HepG2 (cell line): Measurements from ENCODE around the gene OARD1. TPM values are rescaled to one million over a fixed set of nuclear protein-coding genes. Genes with fewer than 3 reads are reported as not detected.

Experiments used
- ATF7-NPFF ChIP-seq: sonication (generic); formaldehyde crosslinking; IDR thresholded peaks from 2 replicates; pipeline ENCODE4 v1.8.1; 2023; ENCODE audit warnings: mild to moderate bottlenecking, low read depth, missing genetic modification reagents, moderate library complexity
- GLI4 ChIP-seq: sonication (generic); formaldehyde crosslinking; IDR thresholded peaks from 2 replicates; pipeline ENCODE4 v1.5.1; 2020; ENCODE audit warnings: missing genetic modification reagents, mild to moderate bottlenecking, moderate library complexity, borderline replicate concordance
- HOXA7 ChIP-seq: sonication (generic); formaldehyde crosslinking; IDR thresholded peaks from 2 replicates; pipeline ENCODE4 v1.8.1; 2022; ENCODE audit warnings: mild to moderate bottlenecking, missing genetic modification reagents, moderate library complexity
- KAT7 ChIP-seq: IDR thresholded peaks from 2 replicates; pipeline ENCODE4 v1.6.1; 2018; ENCODE audit warnings: borderline replicate concordance, missing compliant biosample characterization
- MLLT10 ChIP-seq: sonication (generic); formaldehyde crosslinking; IDR thresholded peaks from 2 replicates; pipeline ENCODE4 v1.4.0; 2020; ENCODE audit warnings: missing genetic modification reagents
- PRMT3 ChIP-seq: sonication (generic); formaldehyde crosslinking; IDR thresholded peaks from 2 replicates; pipeline ENCODE4 v1.8.1; 2022; ENCODE audit warnings: low read depth, mild to moderate bottlenecking, moderate library complexity, missing genetic modification reagents, borderline replicate concordance
- RBAK ChIP-seq: sonication (generic); formaldehyde crosslinking; IDR thresholded peaks from 2 replicates; pipeline ENCODE4 v1.5.1; 2020; ENCODE audit warnings: mild to moderate bottlenecking, missing genetic modification reagents
- RORA ChIP-seq: sonication (generic); formaldehyde crosslinking; IDR thresholded peaks from 2 replicates; pipeline ENCODE4 v1.5.0; 2020; ENCODE audit warnings: mild to moderate bottlenecking, missing genetic modification reagents, moderate library complexity
- SETDB1 ChIP-seq: sonication (generic); formaldehyde crosslinking; IDR thresholded peaks from 2 replicates; pipeline ENCODE4 v1.5.1; 2020; ENCODE audit warnings: missing genetic modification reagents, mild to moderate bottlenecking, borderline replicate concordance
- SOX6 ChIP-seq, 2 experiments: fragments of 450-650 bp in 1 of 2; sonication (generic) in 1 of 2; formaldehyde crosslinking in 1 of 2; IDR thresholded peaks; 2 replicates each; pipeline versions ENCODE4 v1.4.0 to v1.6.1; 2017 to 2020; ENCODE audit warnings: antibody characterized with exemption in 1 of 2, mild to moderate bottlenecking in 1 of 2, missing genetic modification reagents in 1 of 2
- TEAD3 ChIP-seq: optimal IDR thresholded peaks from 2 replicates; pipeline ENCODE3; 2016; ENCODE audit warnings: borderline replicate concordance
- TRIM24 ChIP-seq: sonication (generic); formaldehyde crosslinking; IDR thresholded peaks from 2 replicates; pipeline ENCODE4 v1.8.0; 2022; ENCODE audit warnings: mild to moderate bottlenecking, missing genetic modification reagents
- ZBTB37 ChIP-seq: sonication (generic); formaldehyde crosslinking; IDR thresholded peaks from 2 replicates; pipeline ENCODE4 v1.4.0; 2020; ENCODE audit warnings: mild to moderate bottlenecking, missing genetic modification reagents
- ZFP37 ChIP-seq: sonication (generic); formaldehyde crosslinking; IDR thresholded peaks from 2 replicates; pipeline ENCODE4 v1.4.0; 2020; ENCODE audit warnings: missing genetic modification reagents, borderline replicate concordance
- ZNF234 ChIP-seq: sonication (generic); formaldehyde crosslinking; conservative IDR thresholded peaks from 2 replicates; pipeline ENCODE4 v1.5.1; 2020; ENCODE audit warnings: mild to moderate bottlenecking, missing genetic modification reagents
- ZNF282 ChIP-seq: fragments of 450-650 bp; IDR thresholded peaks from 2 replicates; pipeline ENCODE4 v1.6.1; 2018; ENCODE audit not compliant: partially characterized antibody
- ZNF543 ChIP-seq: sonication (generic); formaldehyde crosslinking; IDR thresholded peaks from 2 replicates; pipeline ENCODE4 v1.4.0; 2020; ENCODE audit warnings: mild to moderate bottlenecking, missing genetic modification reagents
- ZNF629 ChIP-seq: sonication (generic); formaldehyde crosslinking; conservative IDR thresholded peaks from 2 replicates; pipeline ENCODE4 v1.5.0; 2020; ENCODE audit warnings: missing genetic modification reagents
- ZNF816 ChIP-seq: sonication (generic); formaldehyde crosslinking; IDR thresholded peaks from 2 replicates; pipeline ENCODE4 v1.8.0; 2022; ENCODE audit warnings: missing genetic modification reagents, mild to moderate bottlenecking, borderline replicate concordance
- ZNF839 ChIP-seq: sonication (generic); formaldehyde crosslinking; IDR thresholded peaks from 2 replicates; pipeline ENCODE4 v1.4.0; 2020; ENCODE audit warnings: missing genetic modification reagents, mild to moderate bottlenecking, borderline replicate concordance
- polyA plus RNA-seq, 8 experiments: library from polyadenylated mRNA; depleted of rRNA in 3 of 8; stranded (reverse) in 7 of 8; unstranded in 1 of 8; fragments of >200 nt; fragmentation: Illumina TruSeq in 4 of 8; extraction: Trizol in 4 of 8; gene quantifications; 2 replicates each; pipeline versions ENCODE4 v1.2.1 to v1.2.3, GENCODE V29; 2011 to 2016; ENCODE audit warnings: low read depth in 4 of 8, missing spikeins in 1 of 8, mixed read lengths in 1 of 8; ENCODE audit not compliant: insufficient read depth in 1 of 8
- total RNA-seq, 5 experiments: library from RNA; depleted of rRNA; stranded (reverse); fragments of >200 nt; fragmentation: Illumina TruSeq; extraction: Trizol; gene quantifications; 2 replicates each; pipeline ENCODE4 v1.2.3, GENCODE V29; 2016; ENCODE audit warnings: low read depth in 1 of 5
- TF ChIP-seq, protein P1 (sequence below): fragments of 450-650 bp; IDR thresholded peaks from 2 replicates; pipeline ENCODE4 v1.6.1; 2017; ENCODE audit warnings: mild to moderate bottlenecking
- TF ChIP-seq, protein P2 (sequence below): sonication (generic); formaldehyde crosslinking; IDR thresholded peaks from 2 replicates; pipeline ENCODE4 v1.5.0; 2020; ENCODE audit warnings: missing genetic modification reagents, mild to moderate bottlenecking, borderline replicate concordance
- TF ChIP-seq, protein P3 (sequence below): fragments of 450-650 bp; IDR thresholded peaks from 2 replicates; pipeline ENCODE4 v1.6.1; 2017

The OARD1 gene
- total and polyA plus RNA-seq, 2 of the 13 experiments (the other 11 are each of a cell fraction or from before 2014, with no cell fraction given) = 18.4 to 49.0 TPM

DNA sequence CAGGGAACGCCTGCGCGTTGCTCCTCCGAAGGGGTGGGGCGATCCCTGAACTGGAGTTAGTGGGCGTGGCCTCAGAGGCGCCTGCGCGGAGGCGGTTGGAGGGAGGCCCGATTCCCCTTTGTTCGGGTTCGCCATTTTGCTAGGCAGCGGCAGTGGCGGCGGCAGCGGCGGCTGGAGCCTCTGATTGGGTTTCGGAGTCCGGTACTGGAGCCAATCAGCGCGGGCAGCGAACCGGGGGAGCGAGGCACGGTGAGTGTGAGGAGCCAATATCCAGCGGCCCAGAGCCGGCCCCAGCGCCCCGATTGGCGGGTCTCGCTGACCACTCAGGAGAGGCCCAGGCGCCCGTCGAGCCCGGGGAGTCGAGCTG lies 663 bp upstream of the OARD1 start, which contains the start of gene NFYA (continued):
- TF ChIP-seq ZNF543 (CRISPR knock-in tag) = 0 out of 2 replicates have a peak, but pooled peaks have one; percentile 29
- TF ChIP-seq, protein P1, sequence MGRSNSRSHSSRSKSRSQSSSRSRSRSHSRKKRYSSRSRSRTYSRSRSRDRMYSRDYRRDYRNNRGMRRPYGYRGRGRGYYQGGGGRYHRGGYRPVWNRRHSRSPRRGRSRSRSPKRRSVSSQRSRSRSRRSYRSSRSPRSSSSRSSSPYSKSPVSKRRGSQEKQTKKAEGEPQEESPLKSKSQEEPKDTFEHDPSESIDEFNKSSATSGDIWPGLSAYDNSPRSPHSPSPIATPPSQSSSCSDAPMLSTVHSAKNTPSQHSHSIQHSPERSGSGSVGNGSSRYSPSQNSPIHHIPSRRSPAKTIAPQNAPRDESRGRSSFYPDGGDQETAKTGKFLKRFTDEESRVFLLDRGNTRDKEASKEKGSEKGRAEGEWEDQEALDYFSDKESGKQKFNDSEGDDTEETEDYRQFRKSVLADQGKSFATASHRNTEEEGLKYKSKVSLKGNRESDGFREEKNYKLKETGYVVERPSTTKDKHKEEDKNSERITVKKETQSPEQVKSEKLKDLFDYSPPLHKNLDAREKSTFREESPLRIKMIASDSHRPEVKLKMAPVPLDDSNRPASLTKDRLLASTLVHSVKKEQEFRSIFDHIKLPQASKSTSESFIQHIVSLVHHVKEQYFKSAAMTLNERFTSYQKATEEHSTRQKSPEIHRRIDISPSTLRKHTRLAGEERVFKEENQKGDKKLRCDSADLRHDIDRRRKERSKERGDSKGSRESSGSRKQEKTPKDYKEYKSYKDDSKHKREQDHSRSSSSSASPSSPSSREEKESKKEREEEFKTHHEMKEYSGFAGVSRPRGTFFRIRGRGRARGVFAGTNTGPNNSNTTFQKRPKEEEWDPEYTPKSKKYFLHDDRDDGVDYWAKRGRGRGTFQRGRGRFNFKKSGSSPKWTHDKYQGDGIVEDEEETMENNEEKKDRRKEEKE = no peak
- no peak for TF ChIP-seq RORA (CRISPR knock-in tag)
- TF ChIP-seq SOX6 (IDR thresholded peaks at IDR 0.05) = no peak
- TF ChIP-seq SOX6 (CRISPR knock-in tag; IDR thresholded peaks at IDR 0.05) = no peak
- TF ChIP-seq MLLT10 (CRISPR knock-in tag) = no peak
- no peak for TF ChIP-seq KAT7 (CRISPR knock-in tag)
- no peak for TF ChIP-seq ZNF234 (CRISPR knock-in tag)
- TF ChIP-seq, protein P2, sequence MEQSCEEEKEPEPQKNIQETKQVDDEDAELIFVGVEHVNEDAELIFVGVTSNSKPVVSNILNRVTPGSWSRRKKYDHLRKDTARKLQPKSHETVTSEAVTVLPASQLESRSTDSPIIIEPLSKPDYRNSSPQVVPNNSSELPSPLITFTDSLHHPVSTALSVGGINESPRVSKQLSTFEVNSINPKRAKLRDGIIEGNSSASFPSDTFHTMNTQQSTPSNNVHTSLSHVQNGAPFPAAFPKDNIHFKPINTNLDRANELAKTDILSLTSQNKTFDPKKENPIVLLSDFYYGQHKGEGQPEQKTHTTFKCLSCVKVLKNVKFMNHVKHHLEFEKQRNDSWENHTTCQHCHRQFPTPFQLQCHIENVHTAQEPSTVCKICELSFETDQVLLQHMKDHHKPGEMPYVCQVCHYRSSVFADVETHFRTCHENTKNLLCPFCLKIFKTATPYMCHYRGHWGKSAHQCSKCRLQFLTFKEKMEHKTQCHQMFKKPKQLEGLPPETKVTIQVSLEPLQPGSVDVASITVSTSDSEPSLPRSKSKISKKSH = no peak
- TF ChIP-seq ATF7-NPFF (CRISPR knock-in tag) = no peak
- no peak for TF ChIP-seq PRMT3 (CRISPR knock-in tag)
- TF ChIP-seq HOXA7 = no peak
- no peak for TF ChIP-seq ZNF816 (CRISPR knock-in tag)
- TF ChIP-seq SETDB1 (CRISPR knock-in tag) = no peak
- no peak for TF ChIP-seq ZNF629 (CRISPR knock-in tag)
- no peak for TF ChIP-seq ZNF839 (CRISPR knock-in tag)
- TF ChIP-seq RBAK (CRISPR knock-in tag) = no peak
- no peak for TF ChIP-seq TEAD3
- no peak for TF ChIP-seq GLI4 (CRISPR knock-in tag)
- TF ChIP-seq, protein P3, sequence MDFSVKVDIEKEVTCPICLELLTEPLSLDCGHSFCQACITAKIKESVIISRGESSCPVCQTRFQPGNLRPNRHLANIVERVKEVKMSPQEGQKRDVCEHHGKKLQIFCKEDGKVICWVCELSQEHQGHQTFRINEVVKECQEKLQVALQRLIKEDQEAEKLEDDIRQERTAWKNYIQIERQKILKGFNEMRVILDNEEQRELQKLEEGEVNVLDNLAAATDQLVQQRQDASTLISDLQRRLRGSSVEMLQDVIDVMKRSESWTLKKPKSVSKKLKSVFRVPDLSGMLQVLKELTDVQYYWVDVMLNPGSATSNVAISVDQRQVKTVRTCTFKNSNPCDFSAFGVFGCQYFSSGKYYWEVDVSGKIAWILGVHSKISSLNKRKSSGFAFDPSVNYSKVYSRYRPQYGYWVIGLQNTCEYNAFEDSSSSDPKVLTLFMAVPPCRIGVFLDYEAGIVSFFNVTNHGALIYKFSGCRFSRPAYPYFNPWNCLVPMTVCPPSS = no peak
- no peak for TF ChIP-seq ZBTB37 (CRISPR knock-in tag)
- no peak for TF ChIP-seq TRIM24 (CRISPR knock-in tag)
- TF ChIP-seq ZFP37 = no peak
- no peak for TF ChIP-seq ZNF282
